ENCODE data around the gene ETS1. TPM values are rescaled to one million over a fixed set of nuclear protein-coding genes. Genes with fewer than 3 reads are reported as not detected.

Gene ETS1
- total and polyA plus RNA-seq, 2 experiments from 2014 or later: 25.6 to 52.6 TPM

- TF ChIP-seq CTCF (conservative IDR thresholded peaks at IDR 0.05; ENCODE audit: low read depth in 2 of 2) (no peak), CREB1 (CRISPR knock-in tag; IDR thresholded peaks at IDR 0.05; ENCODE audit: low read depth) (no peak), POLR2AphosphoS5 (IDR thresholded peaks at IDR 0.05; ENCODE audit: low read depth) (no peak), STAT1 (IDR thresholded peaks at IDR 0.05; ENCODE audit: unreplicated experiment) (no peak), EZH2phosphoT487 (IDR thresholded peaks at IDR 0.05; ENCODE audit: unreplicated experiment) (no peak), NANOG (IDR thresholded peaks at IDR 0.05; ENCODE audit: borderline replicate concordance) (no peak), ZNF114 (CRISPR knock-in tag; IDR thresholded peaks at IDR 0.05) (no peak), EZH2 (IDR thresholded peaks at IDR 0.05; ENCODE audit: low read depth, unreplicated experiment) (no peak), REST (IDR thresholded peaks at IDR 0.05; ENCODE audit: unreplicated experiment) (no peak), ZNF331 (CRISPR knock-in tag; IDR thresholded peaks at IDR 0.05; ENCODE audit: low read depth) (no peak)
These were observed 75.6 kb downstream of the ETS1 start (continued) for GRCh38 chr11:128511712-128512111.

GRCh38 chr11:128509621-128510389, 77.6 kb downstream of the ETS1 start:
- H4K20me1 ChIP-seq (replicated peaks; ENCODE audit: insufficient read depth): peaks cover 5% of the 10 kb centered on the region
- H3F3A ChIP-seq (replicated peaks; ENCODE audit: low read depth): no peaks in the 10 kb centered on the region
- H2AFZ ChIP-seq: no peak overlapping the region
- peaks cover 66% of the 10 kb centered on the region for H3K79me2 ChIP-seq (replicated peaks; ENCODE audit: insufficient read depth)
- H3K4me3 ChIP-seq: no peak overlapping the region
- no peaks in the 10 kb centered on the region for H3K27me3 Mint-ChIP-seq (ENCODE audit: insufficient read depth, low read depth, poor library complexity)
- no peak overlapping the region for H3K4me2 ChIP-seq
- H3K4me1 ChIP-seq (ENCODE audit: insufficient read depth): peaks cover 15% of the 10 kb centered on the region
- DNase-seq (ENCODE audit: low spot score) (no peak), ATAC-seq (no peak)
- no peak overlapping the region for H3K27ac Mint-ChIP-seq
- H3K27ac ChIP-seq (ENCODE audit: low read depth): no peak overlapping the region
- no peaks in the 10 kb centered on the region for H3K9me2 ChIP-seq (ENCODE audit: insufficient read depth)
- no peaks in the 10 kb centered on the region; the same call in 2 of the 3 replicates for H3K36me3 Mint-ChIP-seq (ENCODE audit: low read depth)
- no peaks in the 10 kb centered on the region; the same call in 1 of the 2 replicates for H3K36me3 ChIP-seq (ENCODE audit: insufficient read depth)
- H3K9me3 Mint-ChIP-seq: no peaks in the 10 kb centered on the region
- no peaks in the 10 kb centered on the region for H3K27me3 ChIP-seq (ENCODE audit: insufficient read depth)
- H3K4me3 Mint-ChIP-seq: no peak overlapping the region
- H3K4me1 Mint-ChIP-seq: peaks cover 21% of the 10 kb centered on the region
- no peak for TF ChIP-seq ZNF331 (CRISPR knock-in tag; IDR thresholded peaks at IDR 0.05; ENCODE audit: low read depth)
- no peak for TF ChIP-seq EZH2 (IDR thresholded peaks at IDR 0.05; ENCODE audit: low read depth, unreplicated experiment)
- no peak for TF ChIP-seq EZH2phosphoT487 (IDR thresholded peaks at IDR 0.05; ENCODE audit: unreplicated experiment)
- TF ChIP-seq REST (IDR thresholded peaks at IDR 0.05; ENCODE audit: unreplicated experiment): no peak
- TF ChIP-seq POLR2AphosphoS5 (IDR thresholded peaks at IDR 0.05; ENCODE audit: low read depth): no peak
- TF ChIP-seq CTCF (conservative IDR thresholded peaks at IDR 0.05; ENCODE audit: low read depth in 2 of 2): no peak
- no peak for TF ChIP-seq JUNB (IDR thresholded peaks at IDR 0.05; ENCODE audit: unreplicated experiment)
- no peak for TF ChIP-seq ETS1 (IDR thresholded peaks at IDR 0.05)
- no peak for TF ChIP-seq ZNF114 (CRISPR knock-in tag; IDR thresholded peaks at IDR 0.05)
- TF ChIP-seq NANOG (IDR thresholded peaks at IDR 0.05; ENCODE audit: borderline replicate concordance): no peak
- TF ChIP-seq CREB1 (CRISPR knock-in tag; IDR thresholded peaks at IDR 0.05; ENCODE audit: low read depth): no peak
- TF ChIP-seq STAT1 (IDR thresholded peaks at IDR 0.05; ENCODE audit: unreplicated experiment): no peak
